ENCODE measurements around the gene GFRAL.

GRCh38 chr6:55447891-55448290 is 120.6 kb downstream of the GFRAL start:
- no peak for TF ChIP-seq EZH2 (IDR thresholded peaks at IDR 0.05)
- no peak for TF ChIP-seq POLR2AphosphoS5 (IDR thresholded peaks at IDR 0.05; ENCODE audit: borderline replicate concordance, low read depth, low read length)
- TF ChIP-seq FOXP2 (optimal IDR thresholded peaks at IDR 0.05; ENCODE audit: control extremely low read depth, extremely low read length, insufficient read depth): no peak

Data from SK-N-MC (cell line).